SK-N-DZ (cell line): ENCODE results near the gene NUP133.
A peak's percentile ranks its signal among the peaks of the same experiment; 100 is the strongest.
"Not testable (repeated sequence)": the region's sequence is repeated elsewhere in the genome, so short reads cannot be mapped to it uniquely, and the experiment has no call there.

Source experiments
- DNase-seq: peaks from one replicate; pipeline ENCODE4 v3.0.0-alpha.2; 2015; ENCODE audit warnings: low spot score

The NUP133 gene

GRCh38 chr1:229418586-229418985, 89.6 kb downstream of the NUP133 start:
- not testable (repeated sequence) for DNase-seq

- not testable (repeated sequence) for DNase-seq
Observed at GRCh38 chr1:229412810-229413209, 95.3 kb downstream of the NUP133 start.

- DNase-seq, result no peak
Observed at GRCh38 chr1:229412056-229412455, 96.1 kb downstream of the NUP133 start.

- DNase-seq, result no peak
Observed at GRCh38 chr1:229411434-229412055, 96.6 kb downstream of the NUP133 start.

- peak; percentile 42 for DNase-seq
Observed at GRCh38 chr1:229410692-229411433, 97.3 kb downstream of the NUP133 start.

- DNase-seq, result no peak
Observed at GRCh38 chr1:229410370-229410691, 97.8 kb downstream of the NUP133 start.

GRCh38 chr1:229409616-229410369, 98.3 kb downstream of the NUP133 start:
- DNase-seq, result no peak

GRCh38 chr1:229408458-229409037, 99.6 kb downstream of the NUP133 start:
- DNase-seq, result peak; percentile 66

- DNase-seq, result no peak
Observed at GRCh38 chr1:229407206-229408026, 100.7 kb downstream of the NUP133 start.

GRCh38 chr1:229406798-229407197, 101.3 kb downstream of the NUP133 start:
- no peak for DNase-seq

- DNase-seq, result no peak
Observed at GRCh38 chr1:229403573-229403972, 104.6 kb downstream of the NUP133 start.

- no peak for DNase-seq
Observed at GRCh38 chr1:229402993-229403392, 105.1 kb downstream of the NUP133 start.

- not testable (repeated sequence) for DNase-seq
Observed at GRCh38 chr1:229402329-229402728, 105.8 kb downstream of the NUP133 start.

- no peak for DNase-seq
Observed at GRCh38 chr1:229397762-229398161, 110.4 kb downstream of the NUP133 start.

GRCh38 chr1:229396585-229397206, 111.4 kb downstream of the NUP133 start:
- DNase-seq, result no peak

- DNase-seq, result not testable (repeated sequence)
Observed at GRCh38 chr1:229394517-229394916, 113.6 kb downstream of the NUP133 start.

GRCh38 chr1:229392936-229393335, 115.2 kb downstream of the NUP133 start:
- no peak for DNase-seq
